LNCAP (cell line): Measurements from ENCODE around the gene TNC.

Experiments
- TF ChIP-seq, protein P1 (sequence below): fragments of 450-650 bp; IDR thresholded peaks from 2 replicates; pipeline ENCODE4 v1.5.1; 2017; ENCODE audit warnings: mild to moderate bottlenecking

TNC gene

DNA sequence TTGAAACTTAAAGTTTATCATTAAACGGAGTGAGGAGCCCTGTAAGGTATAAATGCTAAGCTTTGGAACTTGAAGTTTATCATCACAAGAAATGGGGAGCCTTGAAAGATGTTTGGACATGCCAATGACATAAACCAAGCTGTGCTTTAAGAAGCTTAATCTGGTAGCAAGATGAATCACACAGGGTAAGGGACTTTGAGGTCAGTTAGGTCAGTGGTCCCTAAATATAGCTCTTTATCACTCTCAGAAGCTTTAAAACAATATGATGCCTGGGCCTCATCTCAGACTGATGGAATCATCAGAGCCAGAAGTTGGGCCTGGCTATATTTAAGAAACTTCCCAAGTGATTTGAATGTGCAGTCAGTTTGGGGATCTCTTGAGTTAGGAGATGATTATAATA, 85.7 kb downstream of the TNC start:
- TF ChIP-seq, protein P1, sequence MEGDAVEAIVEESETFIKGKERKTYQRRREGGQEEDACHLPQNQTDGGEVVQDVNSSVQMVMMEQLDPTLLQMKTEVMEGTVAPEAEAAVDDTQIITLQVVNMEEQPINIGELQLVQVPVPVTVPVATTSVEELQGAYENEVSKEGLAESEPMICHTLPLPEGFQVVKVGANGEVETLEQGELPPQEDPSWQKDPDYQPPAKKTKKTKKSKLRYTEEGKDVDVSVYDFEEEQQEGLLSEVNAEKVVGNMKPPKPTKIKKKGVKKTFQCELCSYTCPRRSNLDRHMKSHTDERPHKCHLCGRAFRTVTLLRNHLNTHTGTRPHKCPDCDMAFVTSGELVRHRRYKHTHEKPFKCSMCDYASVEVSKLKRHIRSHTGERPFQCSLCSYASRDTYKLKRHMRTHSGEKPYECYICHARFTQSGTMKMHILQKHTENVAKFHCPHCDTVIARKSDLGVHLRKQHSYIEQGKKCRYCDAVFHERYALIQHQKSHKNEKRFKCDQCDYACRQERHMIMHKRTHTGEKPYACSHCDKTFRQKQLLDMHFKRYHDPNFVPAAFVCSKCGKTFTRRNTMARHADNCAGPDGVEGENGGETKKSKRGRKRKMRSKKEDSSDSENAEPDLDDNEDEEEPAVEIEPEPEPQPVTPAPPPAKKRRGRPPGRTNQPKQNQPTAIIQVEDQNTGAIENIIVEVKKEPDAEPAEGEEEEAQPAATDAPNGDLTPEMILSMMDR: no peak

DNA sequence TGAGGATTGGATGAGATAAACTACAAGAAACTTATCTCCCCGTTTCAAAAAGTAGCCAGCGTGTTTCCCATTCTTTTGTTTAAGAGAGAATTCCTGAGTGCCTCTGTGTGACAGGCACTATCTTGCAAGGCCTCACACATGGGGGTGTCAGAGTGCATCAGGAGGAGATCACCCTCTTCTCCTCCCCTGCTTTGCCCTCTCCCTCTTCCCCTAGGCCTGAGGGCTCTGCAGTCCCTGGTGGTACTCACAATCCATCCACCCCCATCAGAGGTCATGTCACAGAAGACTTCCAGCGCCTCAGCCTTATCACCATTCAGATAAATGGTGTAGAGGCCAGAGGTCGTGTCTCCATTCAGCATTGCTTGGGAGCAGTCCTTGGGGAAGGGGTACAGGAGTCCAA, 88.0 kb downstream of the TNC start:
- TF ChIP-seq, protein P1: no peak

DNA sequence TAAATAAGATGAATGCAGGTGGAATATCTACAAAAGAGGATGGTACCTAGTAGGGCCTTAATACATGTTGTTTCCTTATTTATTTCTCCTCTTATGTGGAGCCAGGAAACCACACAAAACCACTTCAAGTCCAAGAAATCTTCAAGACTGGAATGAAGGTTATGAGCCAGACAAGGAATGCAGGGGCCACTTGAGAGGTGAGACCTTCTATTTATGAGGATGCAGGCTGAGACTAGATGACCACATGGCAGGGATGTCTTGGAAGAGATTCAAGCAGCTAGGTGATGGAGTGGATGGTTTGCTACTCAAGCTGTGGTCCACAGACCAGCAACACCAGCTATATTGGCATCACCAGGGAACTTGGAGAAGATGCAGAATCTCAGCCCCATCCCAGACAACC, 92.2 kb downstream of the TNC start:
- TF ChIP-seq, protein P1: no peak

DNA sequence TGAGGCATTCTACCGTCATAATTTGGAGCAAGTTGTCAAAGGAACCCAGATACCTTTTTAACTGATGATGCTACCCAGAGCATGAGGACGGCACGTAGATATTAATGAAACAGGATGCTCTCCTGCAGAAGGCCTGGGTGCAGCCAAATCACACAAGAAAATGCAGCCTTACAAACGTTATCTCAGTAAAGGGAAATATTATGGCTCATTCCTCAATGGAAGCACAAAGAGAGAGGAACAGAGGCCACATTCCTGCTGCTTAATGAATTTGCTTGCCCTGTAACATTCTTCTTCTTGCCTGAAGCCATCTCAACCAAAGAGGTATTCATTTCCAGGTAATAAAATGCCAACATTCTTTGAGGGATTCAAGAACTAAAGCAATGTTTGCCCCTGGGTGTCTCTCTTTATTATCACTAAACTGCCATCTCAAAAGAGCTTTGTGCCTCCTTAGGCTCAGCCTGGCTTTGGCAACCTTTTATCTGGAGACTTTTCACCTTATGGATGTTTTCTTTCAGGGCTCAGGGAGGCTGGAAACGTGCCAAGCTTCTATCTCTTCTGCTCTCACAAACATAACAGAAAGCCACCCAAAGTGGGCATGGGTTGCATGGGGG, 92.9 kb downstream of the TNC start:
- TF ChIP-seq, protein P1: no peak

DNA sequence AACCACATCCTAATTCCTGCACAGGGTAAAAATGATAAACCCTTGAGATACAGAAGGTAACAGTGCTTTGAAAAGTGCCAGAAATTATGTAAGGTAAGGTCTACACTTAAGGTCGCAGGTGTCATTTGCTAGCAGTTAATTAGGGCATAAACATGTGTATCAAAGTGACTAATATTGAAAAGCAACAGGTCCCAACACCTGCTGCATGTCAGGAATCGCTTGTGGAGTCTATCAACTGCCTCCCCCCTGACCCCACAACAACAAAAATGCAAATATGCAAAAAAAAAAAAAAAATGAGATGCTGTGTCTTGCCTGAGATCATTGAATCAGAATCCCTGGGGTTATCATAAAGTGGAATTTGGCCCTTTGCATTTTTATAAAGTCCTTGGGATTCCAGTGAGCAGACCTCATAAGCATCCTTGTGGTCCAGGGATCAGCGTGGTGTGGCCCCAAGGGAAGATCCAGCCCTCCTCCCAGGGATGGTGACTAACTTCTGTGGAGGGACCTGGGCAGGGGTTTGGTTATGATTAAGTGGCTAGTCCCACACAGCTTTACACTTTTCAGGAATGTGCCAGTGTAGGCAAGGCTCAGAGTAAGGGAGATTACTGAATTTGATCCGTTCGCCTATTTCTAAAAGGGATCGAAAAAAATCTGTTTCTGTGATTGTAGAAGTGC, 95.1 kb downstream of the TNC start:
- TF ChIP-seq, protein P1: no peak

DNA sequence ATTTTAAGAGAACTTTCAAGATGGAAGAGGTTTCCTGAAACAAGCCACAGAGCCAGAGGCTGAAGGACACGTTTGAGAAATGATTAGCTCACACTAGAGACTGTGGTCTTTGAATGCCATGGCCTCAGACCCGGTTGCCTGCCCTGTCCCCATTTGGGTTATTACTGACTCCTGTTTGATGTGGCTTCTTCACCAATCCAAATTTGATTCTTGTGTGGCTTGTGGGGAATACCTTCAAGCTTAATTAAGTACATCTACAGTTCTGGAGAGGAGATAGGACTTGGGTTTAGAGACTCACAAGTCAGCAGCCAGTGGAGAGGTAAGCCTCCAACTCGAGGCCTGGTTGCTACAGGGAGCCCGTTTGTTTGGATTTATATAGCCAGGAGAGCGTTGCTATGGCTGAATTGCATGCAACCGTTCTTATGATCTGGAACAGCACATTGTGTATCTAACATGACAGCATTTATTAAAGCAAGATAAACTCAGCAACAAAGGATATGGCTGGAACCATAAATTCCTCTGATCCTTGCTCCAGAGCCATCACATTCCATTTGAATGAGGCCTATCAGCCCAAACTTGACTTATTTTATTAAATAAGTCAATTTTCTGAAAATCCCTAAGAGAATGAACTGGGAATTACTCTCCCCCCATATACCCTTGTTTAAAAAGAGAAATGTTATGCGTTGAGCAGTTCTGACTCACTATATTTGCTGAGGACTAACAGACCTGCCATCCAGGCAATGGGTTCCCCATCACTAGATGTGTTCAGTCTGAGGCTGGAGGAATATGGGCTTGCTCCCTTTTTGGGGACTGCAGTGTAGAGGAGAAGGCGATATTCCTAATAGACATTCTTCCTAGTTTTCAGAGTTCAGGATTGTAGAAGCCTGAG, 99.2 kb downstream of the TNC start:
- TF ChIP-seq, protein P1: no peak

DNA sequence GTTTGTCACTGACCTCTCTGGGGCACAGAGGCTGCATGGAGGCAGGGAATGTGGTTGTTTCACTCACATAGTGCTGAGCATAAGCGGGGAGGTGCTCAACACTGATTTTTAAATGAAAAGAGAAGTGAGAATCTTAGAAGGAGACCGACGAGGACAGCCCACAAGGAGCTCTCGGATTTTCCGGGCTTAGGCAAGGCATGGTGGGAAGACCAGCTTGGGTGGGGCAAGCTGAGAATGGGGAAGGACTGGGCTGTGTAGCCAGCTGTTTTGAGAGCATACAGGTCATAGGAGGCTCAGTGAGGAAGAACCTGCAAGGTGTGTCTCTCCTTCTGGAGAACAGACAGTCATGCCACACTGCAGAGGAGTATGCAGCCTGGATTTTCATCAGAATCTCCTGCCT, 101.6 kb downstream of the TNC start:
- TF ChIP-seq, protein P1: no peak
